Spinal cord (tissue), 10 donors: ENCODE data around the gene EML1. TPM values are rescaled to one million over a fixed set of nuclear protein-coding genes. Genes with fewer than 3 reads are reported as not detected.
A peak's percentile ranks its signal among the peaks of the same experiment; 100 is the strongest.

Experiments used
- DNase-seq, 6 donors: peaks; one replicate each; pipeline versions ENCODE4 v3.0.0 to v3.0.0-alpha.2; 2013 to 2015; ENCODE audit warnings: low spot score in 6 of 6, low read depth in 4 of 6
- H3K27ac ChIP-seq: one replicate; pipeline ENCODE4 v1.5.1; 2013; ENCODE audit warnings: low read depth, low read length, control low read depth
- H3K27me3 ChIP-seq: one replicate; pipeline ENCODE4 v1.6.1; 2013; ENCODE audit warnings: low read length; ENCODE audit not compliant: control insufficient read depth, insufficient read depth
- H3K36me3 ChIP-seq: one replicate; pipeline ENCODE4 v1.6.1; 2013; ENCODE audit warnings: low read length; ENCODE audit not compliant: control insufficient read depth, insufficient read depth
- H3K4me1 ChIP-seq: one replicate; pipeline ENCODE4 v1.6.1; 2013; ENCODE audit warnings: low read length; ENCODE audit not compliant: control insufficient read depth, insufficient read depth
- H3K4me3 ChIP-seq: one replicate; pipeline ENCODE4 v1.5.1; 2013; ENCODE audit warnings: low read depth, low read length, control low read depth
- H3K9me3 ChIP-seq: one replicate; pipeline ENCODE4 v1.6.1; 2013; ENCODE audit warnings: low read length; ENCODE audit not compliant: control insufficient read depth, insufficient read depth
- WGBS: methylation state at CpG from one replicate; pipeline ENCODE4 v1.1.5; 2013; ENCODE audit warnings: missing lambda C conversion rate; ENCODE audit not compliant: insufficient coverage; 5-methylcytosine and 5-hydroxymethylcytosine counted together
- polyA plus RNA-seq, 2 donors: library from polyadenylated mRNA; unstranded; fragments of 120-200 nt; gene quantifications; one replicate each; pipeline ENCODE4 v1.2.1, GENCODE V29; 2013; ENCODE audit not compliant: insufficient read length in 2 of 2
- total RNA-seq, 2 donors: library from RNA; depleted of rRNA in 1 of 2; stranded (reverse); fragments of 120-200 nt in 1 of 2; fragments of >200 nt in 1 of 2; gene quantifications; one replicate each; pipeline versions ENCODE4 v1.2.3 to v1.2.4, GENCODE V29; 2013 to 2014
- donor health status: healthy.

The EML1 gene
- total and polyA plus RNA-seq, 4 donors: 23.1 to 40.4 (median 34.9) TPM

GRCh38 chr14:99918781-99919180, 125.6 kb downstream of the EML1 start:
- DNase-seq: no peak
- Histone ChIP-seq H3K27me3 (no peaks in the 10 kb centered on the region), H3K4me1 (no peaks in the 10 kb centered on the region), H3K36me3 (peaks cover 40% of the 10 kb centered on the region), H3K9me3 (no peaks in the 10 kb centered on the region), H3K27ac (no peak overlapping the region), H3K4me3 (no peak overlapping the region)
- WGBS: 100% methylated on average over 1 of the region's 6 CpGs

GRCh38 chr14:99921425-99921824, 128.2 kb downstream of the EML1 start:
- no peaks in the 10 kb centered on the region for H3K27me3 ChIP-seq
- WGBS: 100% methylated on average over 1 of the region's 4 CpGs
- H3K36me3 ChIP-seq: peaks cover 36% of the 10 kb centered on the region
- no peaks in the 10 kb centered on the region for H3K9me3 ChIP-seq
- no peak for DNase-seq
- no peak overlapping the region for H3K4me3 ChIP-seq
- H3K27ac ChIP-seq: no peak overlapping the region
- H3K4me1 ChIP-seq: no peaks in the 10 kb centered on the region

GRCh38 chr14:99924379-99924778, 131.2 kb downstream of the EML1 start:
- Histone ChIP-seq H3K27ac (no peak overlapping the region), H3K4me1 (no peaks in the 10 kb centered on the region), H3K36me3 (peaks cover 17% of the 10 kb centered on the region), H3K27me3 (no peaks in the 10 kb centered on the region), H3K4me3 (no peak overlapping the region), H3K9me3 (no peaks in the 10 kb centered on the region)
- WGBS: no CpG with 5 or more reads among the region's 1 CpG
- DNase-seq: no peak

- 94% methylated on average over 6 of the region's 7 CpGs for WGBS
- Histone ChIP-seq H3K27ac (no peak overlapping the region), H3K4me1 (peaks cover 5% of the 10 kb centered on the region), H3K27me3 (no peaks in the 10 kb centered on the region), H3K9me3 (no peaks in the 10 kb centered on the region), H3K4me3 (no peak overlapping the region), H3K36me3 (peaks cover 19% of the 10 kb centered on the region)
- DNase-seq: no peak
These were observed 132.3 kb downstream of the EML1 start for GRCh38 chr14:99925471-99925870.

- Histone ChIP-seq H3K4me1 (peaks cover 5% of the 10 kb centered on the region), H3K9me3 (no peaks in the 10 kb centered on the region), H3K27ac (no peak overlapping the region), H3K4me3 (no peak overlapping the region), H3K36me3 (peaks cover 22% of the 10 kb centered on the region), H3K27me3 (no peaks in the 10 kb centered on the region)
- 88% methylated on average over 5 of the region's 5 CpGs for WGBS
- peak in 1 of 6 donors; percentile 18 for DNase-seq
These were observed 135.8 kb downstream of the EML1 start for GRCh38 chr14:99928963-99929362.

GRCh38 chr14:99929601-99930000, 136.4 kb downstream of the EML1 start:
- DNase-seq: no peak
- Histone ChIP-seq H3K36me3 (peaks cover 26% of the 10 kb centered on the region), H3K4me1 (peaks cover 5% of the 10 kb centered on the region), H3K27ac (no peak overlapping the region), H3K4me3 (no peak overlapping the region), H3K9me3 (no peaks in the 10 kb centered on the region), H3K27me3 (no peaks in the 10 kb centered on the region)
- WGBS: 88% methylated on average over 5 of the region's 6 CpGs

GRCh38 chr14:99930420-99931274, 137.4 kb downstream of the EML1 start:
- peak in 2 of 6 donors; percentile 17 to 44 for DNase-seq
- H3K4me1 ChIP-seq: peaks cover 5% of the 10 kb centered on the region
- WGBS: 94% methylated on average over 3 of the region's 6 CpGs
- no peak overlapping the region for H3K4me3 ChIP-seq
- H3K27ac ChIP-seq: no peak overlapping the region
- no peaks in the 10 kb centered on the region for H3K9me3 ChIP-seq
- no peaks in the 10 kb centered on the region for H3K27me3 ChIP-seq
- H3K36me3 ChIP-seq: peaks cover 29% of the 10 kb centered on the region

GRCh38 chr14:99931308-99931707, 138.1 kb downstream of the EML1 start:
- no peak for DNase-seq
- Histone ChIP-seq H3K9me3 (no peaks in the 10 kb centered on the region), H3K4me3 (no peak overlapping the region), H3K36me3 (peaks cover 28% of the 10 kb centered on the region), H3K4me1 (peaks cover 5% of the 10 kb centered on the region), H3K27me3 (no peaks in the 10 kb centered on the region), H3K27ac (no peak overlapping the region)
- 98% methylated on average over 4 of the region's 4 CpGs for WGBS

GRCh38 chr14:99936056-99936455, 142.8 kb downstream of the EML1 start:
- no peak for DNase-seq
- Histone ChIP-seq H3K27me3 (no peaks in the 10 kb centered on the region), H3K36me3 (peaks cover 60% of the 10 kb centered on the region), H3K27ac (no peak overlapping the region), H3K9me3 (no peaks in the 10 kb centered on the region), H3K4me1 (no peaks in the 10 kb centered on the region), H3K4me3 (no peak overlapping the region)
- 96% methylated on average over 11 of the region's 16 CpGs for WGBS
